ENCODE measurements around the gene ZSCAN30.

The ZSCAN30 gene

DNA sequence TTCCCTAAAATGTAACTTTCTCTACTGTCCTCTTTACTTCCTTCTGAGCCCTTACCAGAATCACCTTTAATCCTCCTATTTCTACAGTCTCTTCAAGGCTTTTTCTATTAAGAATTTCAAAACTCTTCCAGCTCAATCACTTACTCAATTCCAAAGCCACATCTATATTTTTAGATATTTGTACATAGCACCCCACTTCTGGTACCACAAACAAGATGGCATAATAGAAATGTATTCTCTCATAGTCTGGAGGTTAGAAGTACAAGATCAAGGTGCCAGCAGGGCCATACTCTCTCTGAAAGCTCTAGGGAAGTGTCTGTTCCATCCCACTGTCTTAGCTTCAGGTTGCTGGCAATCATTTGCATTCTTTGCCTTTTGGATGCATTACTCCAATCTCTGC, 11.1 kb downstream of the ZSCAN30 start:
- DNase-seq (ENCODE audit: low read depth, low spot score) = no peak

DNA sequence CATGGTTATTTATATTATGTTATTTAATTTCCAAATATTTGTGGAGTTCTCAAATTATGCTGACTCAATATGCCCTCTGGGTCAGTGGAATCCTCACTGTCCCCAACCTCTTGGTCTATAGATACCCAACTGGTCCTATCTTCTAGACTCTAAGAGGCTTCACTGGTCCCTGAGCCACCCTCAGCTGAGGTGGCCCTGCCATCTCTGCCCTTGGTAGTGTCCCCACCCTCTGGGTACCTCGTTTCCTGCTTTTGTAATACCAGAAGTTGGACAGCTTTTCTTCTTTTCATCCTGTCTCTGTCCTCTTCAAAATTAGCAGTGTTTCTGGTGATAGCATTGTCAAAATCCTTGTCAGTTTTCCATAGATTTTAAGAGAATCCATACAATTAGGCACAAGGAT, 11.9 kb downstream of the ZSCAN30 start:
- no peak for DNase-seq (ENCODE audit: low read depth, low spot score)

DNA sequence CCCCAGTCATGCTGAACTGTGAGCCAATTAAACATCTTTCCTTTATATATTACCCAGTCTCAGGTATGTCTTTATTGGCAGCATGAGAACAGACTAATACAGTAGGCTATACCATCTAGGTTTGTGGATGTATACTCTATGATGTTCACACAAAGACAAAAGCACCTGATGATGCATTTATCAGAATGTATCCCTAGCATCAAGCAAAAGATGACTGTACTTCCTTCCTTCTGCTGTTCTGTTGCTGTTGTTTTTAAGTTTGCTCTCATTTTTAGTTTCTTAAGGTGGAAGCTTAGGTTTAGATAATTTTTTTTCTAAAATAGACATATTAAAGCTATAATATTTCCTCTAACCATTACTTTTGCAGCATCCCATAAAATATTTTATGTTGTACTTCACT, 12.4 kb downstream of the ZSCAN30 start:
- no peak for DNase-seq (ENCODE audit: low read depth, low spot score)

DNA sequence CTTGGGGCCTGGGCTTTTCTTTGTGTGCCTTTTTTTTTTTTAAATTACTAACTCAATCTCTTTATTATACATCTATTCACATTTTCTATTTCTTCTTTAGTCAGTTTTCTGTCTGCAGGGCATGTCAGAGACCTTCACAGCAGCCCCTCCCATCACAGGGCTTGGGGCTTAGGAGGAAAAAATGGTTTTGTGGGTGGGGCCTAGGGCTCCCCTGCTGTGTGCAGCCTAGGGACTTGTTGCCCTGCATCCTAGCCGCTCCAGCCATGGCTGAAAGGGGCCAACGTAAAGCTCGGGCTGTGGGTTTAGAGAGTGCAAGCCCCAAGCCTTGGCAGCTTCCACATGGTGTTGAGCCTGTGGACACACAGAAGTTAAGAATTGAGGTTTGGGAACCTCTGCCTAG, 13.8 kb downstream of the ZSCAN30 start:
- no peak for DNase-seq (ENCODE audit: low read depth, low spot score)

DNA sequence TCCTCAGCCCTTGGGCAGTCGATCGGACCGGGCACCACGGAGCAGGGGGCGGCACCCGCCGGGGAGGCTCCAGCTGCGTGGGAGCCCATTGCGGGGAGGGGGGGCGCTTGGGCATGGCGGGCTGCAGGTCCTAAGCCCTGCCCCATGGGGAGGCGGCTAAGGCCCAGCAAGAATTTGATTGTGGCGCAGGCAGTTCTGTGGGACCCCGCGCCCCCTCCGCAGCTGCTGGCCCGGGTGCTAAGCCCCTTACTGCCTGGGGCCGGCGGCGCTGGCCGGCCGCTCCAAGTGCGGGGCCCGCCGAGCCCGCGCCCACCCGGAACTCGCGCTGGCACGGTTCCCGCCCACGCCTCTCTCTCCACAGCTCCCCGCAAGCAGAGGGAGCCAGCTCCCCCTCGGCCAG, 18.4 kb downstream of the ZSCAN30 start:
- DNase-seq (ENCODE audit: low read depth, low spot score) = no peak

DNA sequence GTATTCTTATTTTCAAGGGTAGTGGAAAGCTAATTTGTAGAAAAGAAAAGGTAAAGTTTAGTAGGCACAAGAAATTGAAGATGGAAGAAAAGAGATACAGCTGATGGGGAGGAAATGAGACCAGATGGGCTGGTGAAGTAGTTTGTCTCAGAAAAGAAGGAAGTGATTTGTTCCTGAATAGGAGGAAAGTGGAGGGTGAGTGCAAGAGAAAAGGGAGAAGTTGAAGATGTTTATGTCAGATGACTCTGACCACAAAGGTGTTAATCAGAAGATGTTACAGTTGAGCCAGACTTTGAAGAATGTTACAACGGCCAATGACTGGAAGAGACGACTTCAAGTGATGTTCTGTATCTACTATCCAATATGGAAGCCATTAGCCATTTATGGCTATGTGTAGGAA, 21.2 kb downstream of the ZSCAN30 start:
- no peak for DNase-seq (ENCODE audit: low read depth, low spot score)

DNA sequence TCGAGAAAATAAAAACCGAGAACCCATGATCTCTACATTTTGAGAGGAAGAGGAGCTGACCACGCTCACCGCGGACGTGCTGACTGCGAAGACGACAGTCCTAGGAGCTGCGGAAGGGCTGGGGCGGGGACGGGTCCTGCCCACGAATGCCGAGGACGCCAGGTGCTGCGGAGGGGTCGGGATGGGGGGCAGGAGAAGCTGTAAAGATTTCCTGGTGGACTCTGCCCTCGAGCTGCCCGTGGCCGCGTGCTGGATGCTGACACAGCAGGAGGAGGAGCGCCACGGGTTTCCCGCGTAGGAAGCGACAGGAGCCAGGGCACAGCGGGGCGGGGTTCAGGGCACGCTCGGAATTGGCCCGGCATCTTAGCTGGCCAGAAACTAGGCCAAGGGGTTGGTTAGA, 22.2 kb downstream of the ZSCAN30 start:
- DNase-seq (ENCODE audit: low read depth, low spot score) = no peak

DNA sequence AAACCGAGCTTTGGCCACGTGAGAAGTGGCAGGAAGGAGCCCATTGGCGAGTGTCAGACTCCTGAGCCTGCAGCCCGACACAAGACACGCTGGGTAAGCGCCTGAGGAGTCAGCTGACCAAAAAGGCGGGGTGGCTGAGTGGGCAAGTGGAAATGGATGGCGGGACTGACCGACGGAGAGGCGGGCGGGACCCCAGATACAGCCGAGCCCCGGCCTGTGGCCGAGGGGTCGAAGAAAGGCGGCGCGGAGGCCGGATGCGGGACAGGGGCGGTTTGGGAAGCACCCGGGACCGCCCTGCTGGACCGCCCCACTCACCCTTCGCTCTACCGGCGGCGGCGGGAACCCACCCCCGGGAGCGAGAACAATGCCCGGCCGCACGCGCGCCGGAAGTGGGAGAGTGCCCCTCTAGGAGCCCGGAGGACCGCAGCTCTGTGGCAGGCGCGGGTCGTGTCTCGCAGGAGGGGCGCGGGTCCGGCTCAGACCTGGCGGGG, 22.8 kb downstream of the ZSCAN30 start:
- peak; percentile 33 for DNase-seq (ENCODE audit: low read depth, low spot score)

DNA sequence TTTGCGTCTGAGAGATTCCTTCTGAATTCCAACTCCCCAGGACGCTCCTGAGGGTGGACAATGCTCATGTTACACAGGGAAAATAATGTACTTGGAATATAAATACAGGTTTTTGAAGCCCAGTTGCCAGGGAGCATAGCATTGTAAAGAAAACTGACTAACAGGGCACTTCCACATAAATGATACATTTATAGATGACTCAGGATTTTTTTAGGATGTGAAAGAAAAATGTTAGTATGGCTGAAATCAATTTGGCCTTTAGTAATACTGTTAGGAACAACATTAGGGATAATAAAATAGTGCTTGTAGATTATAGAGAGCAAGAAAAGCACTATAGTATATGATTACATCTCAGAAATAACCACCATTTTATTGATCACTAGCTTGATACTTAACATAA, 25.6 kb downstream of the ZSCAN30 start:
- no peak for DNase-seq (ENCODE audit: low read depth, low spot score)

DNA sequence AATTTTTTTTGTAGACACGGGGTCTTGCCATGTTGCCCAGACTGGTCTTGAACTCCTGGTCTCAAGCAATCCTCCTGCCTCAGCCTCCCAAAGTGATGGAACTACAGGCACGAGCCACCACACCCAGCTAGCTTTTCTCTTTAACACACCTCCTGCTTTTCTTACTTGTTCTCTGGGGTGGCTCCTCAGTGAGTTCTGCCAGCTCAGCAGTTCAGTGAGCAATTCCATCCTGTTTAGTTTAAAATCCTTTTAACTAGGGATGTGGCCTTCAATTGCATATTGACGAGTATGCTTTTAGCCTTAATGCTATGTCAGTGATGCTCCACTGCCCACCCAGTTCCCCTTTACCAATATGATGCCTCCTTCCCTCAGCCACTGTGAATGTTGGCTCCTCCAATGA, 33.1 kb downstream of the ZSCAN30 start:
- DNase-seq (ENCODE audit: low read depth, low spot score) = no peak

GRCh38 chr18:35253655-35254287, 36.3 kb downstream of the ZSCAN30 start:
- DNase-seq (ENCODE audit: low read depth, low spot score) = no peak

GRCh38 chr18:35252466-35252865, 37.6 kb downstream of the ZSCAN30 start:
- DNase-seq (ENCODE audit: low read depth, low spot score) = no peak

GRCh38 chr18:35248429-35248828, 41.6 kb downstream of the ZSCAN30 start:
- no peak for DNase-seq (ENCODE audit: low read depth, low spot score)

DNA sequence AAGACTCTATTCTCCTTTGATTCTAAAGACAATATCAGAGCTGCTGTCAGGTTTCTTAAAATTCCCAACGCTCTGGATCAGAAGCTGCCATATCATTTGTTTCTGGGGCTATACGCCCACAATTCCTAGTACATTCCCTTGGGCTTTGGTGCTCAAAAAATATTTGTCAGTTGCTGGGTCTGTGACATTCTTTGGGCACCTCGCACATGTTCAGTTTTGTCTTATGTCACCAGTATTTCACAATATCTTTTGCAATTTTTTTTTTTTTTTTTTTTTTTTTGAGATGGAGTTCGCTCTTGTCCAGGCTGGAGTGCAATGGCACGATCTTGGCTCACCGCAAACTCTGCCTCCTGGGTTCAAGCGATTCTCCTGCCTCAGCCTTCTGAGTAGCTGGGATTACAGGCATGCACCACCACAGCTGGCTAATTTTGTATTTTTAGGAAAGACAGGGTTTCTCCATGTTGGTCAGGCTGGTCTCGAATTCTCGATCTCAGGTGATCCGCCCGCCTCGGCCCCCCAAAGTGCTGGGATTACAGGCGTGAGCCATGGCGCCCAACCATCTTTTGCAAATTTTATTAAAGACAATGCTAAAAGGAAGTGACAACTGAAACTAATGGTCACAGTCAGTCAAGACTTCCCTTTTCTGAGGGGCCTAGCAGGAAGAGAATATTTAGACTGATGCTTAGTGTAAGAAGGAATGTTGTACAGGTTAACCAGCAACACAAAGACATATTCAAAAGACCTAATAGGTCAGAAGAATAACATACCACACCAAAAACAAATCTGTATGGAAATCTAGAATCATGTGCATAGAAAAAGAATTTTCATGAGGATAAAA, 42.4 kb downstream of the ZSCAN30 start:
- no peak for DNase-seq (ENCODE audit: low read depth, low spot score)

GRCh38 chr18:35246831-35247230, 43.2 kb downstream of the ZSCAN30 start:
- DNase-seq (ENCODE audit: low read depth, low spot score) = no peak

- DNase-seq (ENCODE audit: low read depth, low spot score) = no peak
Observed at GRCh38 chr18:35245719-35246317, 44.2 kb downstream of the ZSCAN30 start.

- DNase-seq (ENCODE audit: low read depth, low spot score) = no peak
Observed at GRCh38 chr18:35244671-35245070, 45.4 kb downstream of the ZSCAN30 start.

DNA sequence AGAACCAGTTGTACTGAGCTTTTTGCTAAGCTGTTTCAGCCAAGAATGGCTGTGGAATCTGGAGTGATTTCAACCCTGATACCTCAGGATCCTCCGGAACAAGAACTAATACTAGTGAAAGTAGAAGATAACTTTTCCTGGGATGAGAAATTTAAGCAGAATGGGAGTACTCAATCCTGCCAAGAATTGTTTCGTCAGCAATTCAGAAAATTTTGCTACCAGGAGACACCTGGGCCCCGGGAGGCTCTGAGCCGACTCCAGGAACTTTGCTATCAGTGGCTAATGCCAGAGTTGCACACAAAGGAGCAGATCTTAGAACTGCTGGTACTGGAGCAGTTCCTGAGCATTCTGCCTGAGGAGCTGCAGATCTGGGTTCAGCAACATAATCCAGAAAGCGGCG, 47.6 kb downstream of the ZSCAN30 start:
- DNase-seq (ENCODE audit: low read depth, low spot score) = no peak

- no peak for DNase-seq (ENCODE audit: low read depth, low spot score)
Observed at GRCh38 chr18:35241448-35241804, 48.6 kb downstream of the ZSCAN30 start.

- peak; percentile 86 for DNase-seq (ENCODE audit: low read depth, low spot score)
Observed at GRCh38 chr18:35240664-35241447, 49.2 kb downstream of the ZSCAN30 start, which contains the start of gene ZNF397. ZNF397 (plus strand) TSS chr18:35241034; CDS start chr18:35242471, 1,437 bp downstream.

GRCh38 chr18:35239314-35239713, 50.7 kb downstream of the ZSCAN30 start:
- DNase-seq (ENCODE audit: low read depth, low spot score) = no peak
